T-helper 2 cell treated with Interferon-gamma antibody and Interleukin-4, amounts not matched to agents 5 μg/mL and 100 μg/mL, for 36 hours (primary cell): Measurements from ENCODE around the gene ATP6V1E1.
"Not testable (repeated sequence)": the region's sequence is repeated elsewhere in the genome, so short reads cannot be mapped to it uniquely, and the experiment has no call there.

Experiments
- DNase-seq: peaks from one replicate; pipeline ENCODE4 v3.0.0; 2021; ENCODE audit warnings: low spot score
- H3K27ac Mint-ChIP-seq: one replicate; pipeline ENCODE4 v1.8.0; 2021; ENCODE audit warnings: mild to moderate bottlenecking, mixed read lengths
- H3K27me3 Mint-ChIP-seq: one replicate; pipeline ENCODE4 v1.8.0; 2021; ENCODE audit warnings: low read depth, mixed read lengths
- H3K36me3 Mint-ChIP-seq: one replicate; pipeline ENCODE4 v1.8.0; 2021; ENCODE audit warnings: low read depth, mixed read lengths
- H3K4me1 Mint-ChIP-seq: one replicate; pipeline ENCODE4 v1.8.0; 2021; ENCODE audit warnings: low read depth, mixed read lengths
- H3K4me3 Mint-ChIP-seq: one replicate; pipeline ENCODE4 v1.8.0; 2022; ENCODE audit warnings: mild to moderate bottlenecking, moderate library complexity, mixed read lengths
- H3K9me3 Mint-ChIP-seq: one replicate; pipeline ENCODE4 v1.8.0; 2021; ENCODE audit warnings: mixed read lengths

Gene ATP6V1E1

DNA sequence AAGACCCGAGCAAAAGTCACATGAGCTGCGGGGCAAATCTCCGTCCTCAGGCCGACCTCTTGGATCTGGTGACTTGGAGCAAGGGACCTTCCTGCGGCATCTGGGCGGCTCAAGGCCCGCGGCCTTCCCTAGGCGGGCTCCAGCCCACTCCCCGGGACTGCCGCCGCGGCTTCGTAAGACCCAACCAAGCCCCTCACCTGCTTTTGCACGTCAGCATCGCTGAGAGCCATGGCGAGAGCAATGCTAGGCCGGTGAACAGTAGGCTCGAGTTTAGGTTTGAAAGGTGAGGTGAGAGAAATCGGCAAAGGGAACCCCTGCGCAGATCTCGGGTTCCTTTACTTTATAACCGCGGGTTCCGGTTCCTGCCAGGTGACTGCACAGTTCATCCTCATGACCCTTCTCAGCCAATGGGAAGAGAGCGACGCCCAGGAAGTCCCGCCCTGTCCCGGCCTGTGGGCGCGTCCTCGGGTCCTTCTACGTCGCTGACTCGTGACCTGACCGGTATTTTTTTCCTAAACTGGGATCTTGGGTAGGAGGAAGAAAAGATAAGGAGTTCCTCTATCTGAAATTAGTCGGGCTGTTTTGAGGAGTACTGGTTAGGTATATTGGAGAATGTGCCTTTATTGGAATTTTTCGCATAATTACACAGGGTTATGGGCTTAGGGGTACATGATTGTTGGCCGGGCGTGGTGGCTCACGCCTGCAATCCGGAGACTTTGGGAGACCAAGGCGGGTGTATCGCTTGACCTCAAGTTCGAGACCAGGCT is at the start of gene ATP6V1E1:
Gene ATP6V1E1 (minus strand): TSS at position 344 of the 767 bp plus-strand sequence. CDS start 114 bp downstream, at position 230.
- Mint-ChIP-seq H3K9me3 (no peaks in the 10 kb centered on the region), H3K4me3 (peak within 1 kb of the TSS; percentile 90), H3K4me1 (peaks cover 7% of the 10 kb centered on the region), H3K27ac (peak within 1 kb of the TSS; percentile 84), H3K27me3 (no peaks in the 10 kb centered on the region), H3K36me3 (peaks cover 14% of the 10 kb centered on the region)
- DNase-seq: peak; percentile 95

DNA sequence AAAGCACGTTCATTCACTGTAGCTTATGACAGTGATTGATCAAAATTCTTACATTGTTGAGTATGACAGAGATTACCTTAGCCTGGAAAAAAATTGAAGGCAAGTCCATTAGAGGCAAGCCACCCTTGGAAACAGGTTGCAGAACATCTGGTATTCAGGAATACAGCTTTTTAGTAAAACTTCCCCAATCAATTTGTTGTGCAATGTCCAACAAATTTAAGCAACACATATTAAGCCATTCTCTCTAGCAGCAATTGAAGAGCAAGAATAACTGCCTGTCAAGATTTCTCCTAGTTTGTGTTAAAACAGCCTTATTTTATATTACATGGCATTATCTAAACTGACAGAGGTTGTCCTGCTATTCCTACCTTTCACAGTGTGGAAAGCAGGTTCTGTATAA is 47.0 kb upstream of the ATP6V1E1 start:
- no peak overlapping the region for H3K27ac Mint-ChIP-seq

DNA sequence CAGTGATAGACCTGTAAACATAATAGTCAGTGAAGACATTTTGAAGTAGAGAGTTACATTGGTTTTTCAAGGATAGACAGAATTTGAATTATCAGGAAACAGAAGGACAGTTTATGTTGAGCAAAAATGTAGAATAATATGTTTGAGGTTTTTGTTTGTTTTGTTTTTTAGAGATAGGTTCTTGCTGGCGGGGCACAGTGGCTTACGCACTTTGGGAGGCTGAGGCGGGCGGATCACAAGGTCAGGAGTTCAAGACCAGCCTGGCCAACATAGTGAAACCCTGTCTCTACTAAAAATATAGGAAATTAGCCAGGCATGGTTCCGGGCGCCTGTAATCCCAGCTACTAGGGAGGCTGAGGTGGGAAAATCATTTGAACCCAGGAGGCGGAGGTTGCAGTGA is 45.6 kb upstream of the ATP6V1E1 start:
- Mint-ChIP-seq H3K36me3 (peaks cover 9% of the 10 kb centered on the region), H3K4me1 (peaks cover 9% of the 10 kb centered on the region), H3K27me3 (no peaks in the 10 kb centered on the region), H3K9me3 (no peaks in the 10 kb centered on the region), H3K27ac (no peak overlapping the region), H3K4me3 (no peak overlapping the region)
- no peak for DNase-seq

More for the DNA sequence above, 47.0 kb upstream of the ATP6V1E1 start:
- H3K4me1 Mint-ChIP-seq: peaks cover 9% of the 10 kb centered on the region
- H3K9me3 Mint-ChIP-seq: no peaks in the 10 kb centered on the region
- peaks cover 3% of the 10 kb centered on the region for H3K36me3 Mint-ChIP-seq
- H3K4me3 Mint-ChIP-seq: no peak overlapping the region
- DNase-seq: no peak
- no peaks in the 10 kb centered on the region for H3K27me3 Mint-ChIP-seq

DNA sequence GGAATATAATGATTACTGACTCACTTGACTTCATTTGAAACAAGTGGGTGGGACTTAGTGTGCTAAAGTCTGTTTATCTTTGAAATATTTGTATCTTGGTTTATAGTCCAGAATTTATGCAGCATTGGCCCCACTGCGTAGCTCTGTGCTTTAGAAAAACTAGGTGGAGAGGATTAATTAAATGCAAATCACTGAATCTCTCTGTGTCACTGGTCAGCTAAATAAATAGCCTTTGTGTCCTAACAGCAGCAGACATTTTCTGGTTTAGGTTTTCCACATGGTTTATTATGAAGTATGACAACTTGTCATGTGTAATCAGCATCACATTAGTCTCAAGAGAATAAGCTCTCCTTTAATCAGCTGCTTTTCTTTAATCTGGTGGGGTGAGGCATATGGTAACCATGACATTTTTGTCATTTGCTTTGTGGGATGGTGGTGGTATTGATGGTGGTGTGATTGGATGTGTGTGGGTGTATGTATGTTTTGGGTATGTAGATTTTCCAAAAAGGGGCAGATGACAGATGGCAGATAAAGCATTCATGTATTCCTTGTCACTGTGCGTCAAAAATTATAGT is 44.0 kb upstream of the ATP6V1E1 start:
- H3K36me3 Mint-ChIP-seq: peaks cover 9% of the 10 kb centered on the region
- no peak overlapping the region for H3K4me3 Mint-ChIP-seq
- no peaks in the 10 kb centered on the region for H3K9me3 Mint-ChIP-seq
- peak; percentile 41 for DNase-seq
- peaks cover 9% of the 10 kb centered on the region for H3K4me1 Mint-ChIP-seq
- no peaks in the 10 kb centered on the region for H3K27me3 Mint-ChIP-seq
- H3K27ac Mint-ChIP-seq: no peak overlapping the region

DNA sequence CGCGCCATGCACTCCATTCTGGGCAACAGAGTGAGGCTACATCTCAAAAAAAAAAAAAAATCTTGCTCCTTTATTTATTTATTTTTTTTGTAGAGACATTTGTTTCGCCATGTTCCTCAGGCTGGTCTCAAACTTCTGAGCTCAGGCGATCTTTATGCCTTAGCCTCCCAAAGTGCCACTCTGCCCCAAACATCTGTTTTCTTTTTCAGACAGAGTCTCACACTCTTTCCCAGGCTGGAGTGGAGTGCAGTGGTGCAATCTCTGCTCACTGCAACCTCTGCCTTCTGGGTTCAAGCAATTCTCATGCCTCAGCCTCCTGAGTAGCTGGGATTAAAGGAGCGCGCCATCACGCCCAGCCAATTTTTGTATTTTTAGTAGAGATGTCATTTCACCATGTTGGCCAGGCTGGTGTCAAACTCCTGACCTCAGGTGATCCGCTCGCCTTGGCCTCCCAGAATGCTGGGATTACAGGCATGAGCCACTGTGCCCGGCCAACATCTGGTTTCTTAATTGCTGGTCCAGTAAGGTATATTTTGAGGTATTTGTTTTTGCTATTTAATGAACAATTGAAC is 43.1 kb upstream of the ATP6V1E1 start:
- H3K27ac Mint-ChIP-seq, H3K9me3 Mint-ChIP-seq, DNase-seq, H3K4me3 Mint-ChIP-seq, H3K27me3 Mint-ChIP-seq, H3K4me1 Mint-ChIP-seq: not testable (repeated sequence)
- peaks cover 12% of the 10 kb centered on the region for H3K36me3 Mint-ChIP-seq

DNA sequence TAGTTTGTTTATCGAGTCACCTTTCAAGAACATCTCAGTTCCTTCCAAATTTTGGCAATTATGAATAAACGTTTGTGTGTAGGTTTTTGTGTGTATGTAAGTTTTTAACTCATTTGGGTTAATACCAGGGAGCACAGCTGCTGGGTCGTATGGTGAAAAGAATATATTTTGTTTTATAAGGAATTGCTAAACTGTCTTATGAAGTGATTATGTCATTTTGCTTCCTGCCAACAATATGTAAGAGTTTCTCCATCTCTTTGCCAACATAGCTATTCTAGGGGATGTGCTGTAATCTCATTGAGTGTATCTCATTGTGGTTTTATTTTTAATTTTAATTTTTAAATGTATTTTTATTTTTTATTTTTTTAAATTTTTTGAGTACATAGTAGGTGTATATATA is 37.3 kb upstream of the ATP6V1E1 start:
- Mint-ChIP-seq H3K4me3 (no peak overlapping the region), H3K36me3 (peaks cover 38% of the 10 kb centered on the region), H3K27ac (no peak overlapping the region), H3K4me1 (no peaks in the 10 kb centered on the region), H3K9me3 (peaks cover 10% of the 10 kb centered on the region), H3K27me3 (no peaks in the 10 kb centered on the region)
- no peak for DNase-seq

DNA sequence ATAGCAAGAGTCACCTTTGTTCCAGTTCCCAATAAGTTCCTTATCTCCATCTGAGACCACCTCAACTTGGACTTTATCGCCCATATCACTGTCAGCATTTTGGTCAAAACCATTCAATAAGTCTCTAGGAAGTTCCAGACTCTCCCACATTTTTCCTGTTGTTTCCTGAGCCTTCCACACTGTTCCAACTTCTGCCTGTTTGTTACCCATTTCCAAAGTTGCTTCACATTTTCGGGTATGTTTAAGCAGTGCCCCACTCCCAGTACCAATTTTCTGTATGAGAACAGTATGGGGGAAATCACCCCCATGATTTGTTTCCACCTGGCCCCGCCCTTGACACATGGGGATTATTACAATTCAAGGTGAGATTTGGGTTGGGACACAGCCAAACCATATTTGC is 36.7 kb upstream of the ATP6V1E1 start:
- DNase-seq: no peak
- no peak overlapping the region for H3K4me3 Mint-ChIP-seq
- H3K27ac Mint-ChIP-seq: no peak overlapping the region
- H3K36me3 Mint-ChIP-seq: peaks cover 35% of the 10 kb centered on the region
- no peaks in the 10 kb centered on the region for H3K4me1 Mint-ChIP-seq
- no peaks in the 10 kb centered on the region for H3K27me3 Mint-ChIP-seq
- peaks cover 10% of the 10 kb centered on the region for H3K9me3 Mint-ChIP-seq

DNA sequence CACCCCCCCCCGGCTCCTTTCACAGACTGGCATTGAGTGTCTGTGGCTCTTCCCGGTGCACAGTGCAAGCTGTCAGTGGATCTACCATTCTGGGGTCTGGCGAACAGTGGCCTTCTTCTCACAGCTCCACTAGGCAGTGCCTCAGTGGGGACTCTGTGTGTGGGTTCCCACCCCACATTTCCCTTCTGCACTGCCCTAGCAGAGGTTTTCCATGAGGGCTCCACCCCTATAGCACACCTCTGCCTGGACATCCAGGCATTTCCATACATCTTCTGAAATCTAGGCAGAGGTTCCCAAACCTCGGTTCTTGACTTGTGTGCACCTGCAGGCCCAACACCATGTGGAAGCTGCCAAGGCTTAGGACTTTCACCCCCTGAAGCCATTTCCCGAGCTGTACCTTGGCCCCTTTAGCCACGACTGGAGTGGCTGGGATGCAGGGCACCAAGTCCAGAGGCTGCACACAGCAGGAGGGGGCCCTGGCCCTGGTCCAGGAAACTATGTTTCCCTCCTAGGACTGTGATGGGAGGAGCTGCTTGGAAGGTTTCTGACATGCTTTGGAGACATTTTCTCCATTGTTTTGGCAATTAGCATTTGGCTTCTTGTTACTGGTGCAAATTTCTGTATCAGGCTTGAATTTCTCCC is 36.0 kb upstream of the ATP6V1E1 start:
- Mint-ChIP-seq H3K9me3 (peaks cover 10% of the 10 kb centered on the region), H3K27me3 (no peaks in the 10 kb centered on the region), H3K36me3 (peaks cover 34% of the 10 kb centered on the region), H3K4me3 (no peak overlapping the region), H3K27ac (no peak overlapping the region), H3K4me1 (no peaks in the 10 kb centered on the region)
- no peak for DNase-seq

DNA sequence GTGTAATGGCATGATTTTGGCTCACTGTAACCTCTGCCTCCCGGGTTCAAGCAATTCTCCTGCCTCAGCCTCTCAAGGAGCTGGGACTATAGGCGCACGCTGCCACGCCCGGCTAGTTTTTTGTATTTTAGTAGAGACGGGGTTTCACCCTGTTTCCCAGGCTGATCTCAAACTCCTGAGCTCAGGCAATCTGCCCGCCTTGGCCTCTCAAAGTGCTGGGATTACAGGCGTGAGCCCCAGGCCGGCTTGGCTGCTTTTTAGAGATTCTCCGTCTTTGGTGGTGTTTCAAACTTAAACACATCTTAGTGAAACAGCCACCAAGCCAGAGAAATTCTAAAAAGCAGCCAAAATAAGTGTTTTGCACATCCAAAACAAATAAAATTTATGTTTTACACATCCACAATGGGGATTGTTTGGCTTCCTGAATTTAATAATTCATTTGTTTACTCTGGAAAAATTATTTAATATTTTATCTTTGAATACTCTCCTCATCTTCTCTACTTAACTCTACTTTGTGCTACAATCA is 28.4 kb upstream of the ATP6V1E1 start:
- no peaks in the 10 kb centered on the region for H3K4me1 Mint-ChIP-seq
- H3K9me3 Mint-ChIP-seq: no peaks in the 10 kb centered on the region
- H3K27ac Mint-ChIP-seq: no peak overlapping the region
- H3K4me3 Mint-ChIP-seq: no peak overlapping the region
- no peaks in the 10 kb centered on the region for H3K27me3 Mint-ChIP-seq
- peaks cover 24% of the 10 kb centered on the region for H3K36me3 Mint-ChIP-seq
- no peak for DNase-seq

DNA sequence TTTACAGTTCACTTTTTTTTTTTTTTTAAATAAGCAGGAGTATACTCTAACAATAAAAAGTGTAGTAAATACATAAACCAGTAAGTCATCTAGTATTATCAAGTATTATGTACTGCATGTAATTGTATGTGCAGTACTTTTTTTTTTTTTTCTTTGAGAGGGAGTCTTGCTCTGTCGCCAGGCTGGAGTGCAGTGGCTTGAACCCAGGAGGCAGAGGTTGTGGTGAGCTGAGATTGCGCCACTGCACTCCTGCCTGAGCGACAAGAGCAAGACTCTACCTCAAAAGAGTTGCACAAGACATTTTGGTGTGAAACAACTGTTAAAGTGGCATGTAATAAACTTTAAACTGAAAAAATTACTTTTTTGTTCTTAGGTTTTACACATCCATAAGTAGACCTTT is 26.7 kb upstream of the ATP6V1E1 start:
- Mint-ChIP-seq H3K9me3 (no peaks in the 10 kb centered on the region), H3K27ac (no peak overlapping the region), H3K4me3 (no peak overlapping the region), H3K36me3 (peaks cover 19% of the 10 kb centered on the region), H3K4me1 (no peaks in the 10 kb centered on the region), H3K27me3 (no peaks in the 10 kb centered on the region)
- no peak for DNase-seq

DNA sequence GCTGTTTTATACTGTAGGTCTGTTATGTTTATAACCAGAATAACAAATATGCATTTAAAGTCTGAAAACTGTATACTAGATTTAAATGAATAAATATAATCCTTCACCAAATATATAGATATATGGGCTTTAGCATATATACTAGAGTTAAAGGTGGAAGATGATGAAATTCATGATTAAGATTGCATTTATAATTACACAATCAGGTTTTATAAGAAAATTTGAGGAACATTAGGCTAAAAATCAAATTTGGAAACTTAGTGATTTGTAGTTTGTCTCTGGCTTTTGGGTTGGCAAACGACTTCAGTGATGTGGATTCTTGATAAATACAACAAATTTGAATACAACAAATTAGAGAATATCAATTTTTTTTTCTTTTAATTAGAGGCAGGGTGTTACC is 20.0 kb upstream of the ATP6V1E1 start:
- no peak for DNase-seq
- Mint-ChIP-seq H3K36me3 (peaks cover 5% of the 10 kb centered on the region), H3K4me3 (no peak overlapping the region), H3K27ac (no peak overlapping the region), H3K27me3 (no peaks in the 10 kb centered on the region), H3K9me3 (no peaks in the 10 kb centered on the region), H3K4me1 (no peaks in the 10 kb centered on the region)

DNA sequence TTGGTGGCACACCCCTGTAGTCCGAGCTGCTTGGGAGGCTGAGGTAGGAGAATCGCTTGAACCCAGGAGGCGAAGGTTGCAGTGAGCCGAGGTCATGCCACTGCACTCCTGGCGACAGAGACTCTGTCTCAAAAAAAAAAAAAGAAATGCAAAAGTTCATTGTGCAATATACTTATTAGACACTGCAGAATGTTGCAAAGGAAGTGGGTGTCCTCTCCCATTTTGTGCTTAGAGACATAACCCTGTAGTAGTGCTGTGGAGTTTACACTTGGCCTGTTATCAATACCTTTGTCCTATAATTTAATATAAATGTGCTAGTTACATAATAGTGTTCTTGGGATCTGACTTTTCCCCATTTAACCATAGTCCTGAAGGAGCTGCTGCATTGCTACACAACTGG is 19.4 kb upstream of the ATP6V1E1 start:
- H3K4me3 Mint-ChIP-seq: no peak overlapping the region
- peaks cover 6% of the 10 kb centered on the region for H3K36me3 Mint-ChIP-seq
- H3K27ac Mint-ChIP-seq: no peak overlapping the region
- no peaks in the 10 kb centered on the region for H3K4me1 Mint-ChIP-seq
- no peak for DNase-seq
- H3K9me3 Mint-ChIP-seq: no peaks in the 10 kb centered on the region
- no peaks in the 10 kb centered on the region for H3K27me3 Mint-ChIP-seq

DNA sequence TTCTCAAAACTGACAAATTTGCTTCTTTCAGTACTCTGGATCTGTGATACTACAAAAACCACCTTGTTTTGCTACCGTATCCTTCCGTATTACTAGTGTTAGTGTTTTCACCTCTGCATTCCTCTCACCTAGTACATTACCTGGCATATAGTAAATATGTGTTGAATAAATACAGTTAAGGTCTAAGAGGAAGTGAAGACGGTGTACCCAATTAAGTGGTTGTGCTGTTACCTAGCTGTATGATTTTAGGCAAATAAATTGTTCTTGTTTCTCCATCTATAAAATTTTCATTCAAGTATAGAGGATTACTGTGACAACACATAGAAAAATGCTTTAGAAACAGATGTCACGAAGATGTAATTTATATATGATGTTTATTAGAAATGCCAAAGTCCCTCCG is 18.9 kb upstream of the ATP6V1E1 start:
- Mint-ChIP-seq H3K9me3 (no peaks in the 10 kb centered on the region), H3K27me3 (no peaks in the 10 kb centered on the region), H3K4me1 (peaks cover 3% of the 10 kb centered on the region), H3K36me3 (peaks cover 10% of the 10 kb centered on the region), H3K4me3 (no peak overlapping the region), H3K27ac (no peak overlapping the region)
- DNase-seq: no peak

DNA sequence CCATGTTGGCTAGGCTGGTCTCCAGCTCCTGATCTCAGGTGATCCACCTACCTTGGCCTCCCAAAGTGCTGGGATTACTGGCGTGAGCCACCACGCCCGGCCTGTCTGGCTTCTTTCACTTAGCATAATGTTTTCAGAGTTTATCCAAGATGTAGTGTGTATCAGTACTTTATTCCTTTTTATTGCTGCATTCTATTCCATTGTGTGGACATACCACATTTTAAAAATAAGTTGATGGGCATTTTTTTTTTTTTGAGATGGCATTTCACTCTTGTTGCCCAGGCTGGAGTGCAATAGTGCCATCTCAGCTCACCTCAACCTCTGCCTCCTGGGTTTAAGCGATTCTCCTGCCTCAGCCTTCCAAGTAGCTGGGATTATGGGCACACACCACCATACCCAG is 13.8 kb upstream of the ATP6V1E1 start:
- H3K36me3 Mint-ChIP-seq: peaks cover 13% of the 10 kb centered on the region
- H3K4me1 Mint-ChIP-seq: peaks cover 19% of the 10 kb centered on the region
- not testable (repeated sequence) for H3K4me3 Mint-ChIP-seq, H3K27ac Mint-ChIP-seq, H3K9me3 Mint-ChIP-seq, DNase-seq, H3K27me3 Mint-ChIP-seq
